Muscle of leg (tissue), 11 donors: Measurements from ENCODE around the gene VPS13D. TPM values are rescaled to one million over a fixed set of nuclear protein-coding genes. Genes with fewer than 3 reads are reported as not detected.
"Not testable (repeated sequence)": the region's sequence is repeated elsewhere in the genome, so short reads cannot be mapped to it uniquely, and the experiment has no call there.

Experiments
- DNase-seq: peaks from one replicate; pipeline ENCODE4 v3.0.0; 2013
- H3K27ac ChIP-seq: one replicate; pipeline ENCODE4 v1.5.1; 2013; ENCODE audit warnings: mild to moderate bottlenecking, low read length, control low read depth
- H3K27me3 ChIP-seq: one replicate; pipeline ENCODE4 v1.6.1; 2013; ENCODE audit warnings: low read length; ENCODE audit not compliant: control insufficient read depth, insufficient read depth
- H3K36me3 ChIP-seq: one replicate; pipeline ENCODE4 v1.6.1; 2013; ENCODE audit warnings: low read length; ENCODE audit not compliant: control insufficient read depth, insufficient read depth
- H3K4me1 ChIP-seq: one replicate; pipeline ENCODE4 v1.6.1; 2013; ENCODE audit warnings: low read length; ENCODE audit not compliant: control insufficient read depth, insufficient read depth
- H3K4me3 ChIP-seq: one replicate; pipeline ENCODE4 v1.5.1; 2013; ENCODE audit warnings: low read length, control low read depth
- H3K9me3 ChIP-seq: replicated peaks from 2 replicates; pipeline ENCODE4 v1.6.1; 2013; ENCODE audit warnings: low read depth, low read length; ENCODE audit not compliant: control insufficient read depth
- WGBS: methylation state at CpG from one replicate; pipeline ENCODE4 v1.1.5; 2013; ENCODE audit warnings: missing lambda C conversion rate; ENCODE audit not compliant: insufficient coverage; 5-methylcytosine and 5-hydroxymethylcytosine counted together
- polyA plus RNA-seq, 8 donors: library from polyadenylated mRNA; unstranded; fragments of 120-200 nt; gene quantifications; one replicate each; pipeline versions ENCODE4 v1.2.1 to v1.2.3, GENCODE V29; 2013; ENCODE audit warnings: inconsistent platforms in 1 of 8, low replicate concordance in 1 of 8; ENCODE audit not compliant: insufficient read length in 8 of 8, insufficient read depth in 1 of 8
- total RNA-seq: library from RNA; stranded (reverse); fragments of 120-200 nt; gene quantifications from one replicate; pipeline ENCODE4 v1.2.4, GENCODE V29; 2013

The VPS13D gene
- total and polyA plus RNA-seq, 9 donors, result 14.9 to 21.2 (median 17.0) TPM

DNA sequence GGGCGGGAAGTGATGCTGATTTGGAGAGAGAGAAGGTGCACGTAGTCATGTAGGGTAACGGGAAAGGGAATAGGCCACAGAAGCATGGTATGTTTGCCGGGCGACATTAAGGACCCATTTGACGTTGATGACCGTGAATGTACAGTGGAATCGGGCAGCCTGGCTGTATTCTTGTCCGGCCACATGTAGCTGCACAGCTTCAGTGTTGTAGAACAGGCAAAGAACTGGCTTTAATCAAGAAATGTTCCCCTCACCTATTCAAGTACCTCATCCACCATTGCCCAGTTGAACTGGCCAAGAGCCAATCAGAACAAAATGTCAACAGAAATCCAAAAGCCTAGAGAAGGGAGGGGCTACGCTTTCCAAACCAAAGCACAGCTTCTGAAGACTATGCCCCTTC lies 283.4 kb downstream of the VPS13D start:
- Histone ChIP-seq H3K4me3 (no peak overlapping the region), H3K27me3 (no peaks in the 10 kb centered on the region), H3K4me1 (peaks cover 7% of the 10 kb centered on the region), H3K9me3 (no peaks in the 10 kb centered on the region), H3K27ac (no peak overlapping the region), H3K36me3 (peaks cover 6% of the 10 kb centered on the region)
- no peak for DNase-seq
- 96% methylated on average over 8 of the region's 10 CpGs for WGBS

DNA sequence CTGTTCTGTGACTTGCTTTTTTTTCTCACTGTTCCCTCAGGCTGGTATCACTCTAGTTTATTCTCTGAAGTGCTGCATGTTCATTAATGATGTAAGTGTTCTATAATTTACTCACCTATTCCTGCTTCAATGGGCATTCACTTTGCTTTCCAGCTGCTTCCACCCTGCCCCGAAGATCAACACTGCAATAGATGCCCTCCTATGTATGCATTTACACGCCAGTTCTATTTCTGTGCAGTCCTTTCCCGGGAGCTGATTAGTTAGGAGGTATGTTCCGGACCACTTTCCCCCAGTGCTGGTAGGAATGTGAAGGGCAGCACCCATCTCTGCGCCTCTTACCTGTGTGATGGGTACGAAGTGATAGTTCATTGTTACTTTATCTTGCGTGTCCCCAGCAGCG lies 284.8 kb downstream of the VPS13D start:
- H3K9me3 ChIP-seq, result no peaks in the 10 kb centered on the region
- no peaks in the 10 kb centered on the region for H3K27me3 ChIP-seq
- no peak for DNase-seq
- no peak overlapping the region for H3K27ac ChIP-seq
- WGBS, result 95% methylated on average over 3 of the region's 8 CpGs
- H3K4me3 ChIP-seq, result no peak overlapping the region
- H3K4me1 ChIP-seq, result peaks cover 17% of the 10 kb centered on the region
- H3K36me3 ChIP-seq, result no peaks in the 10 kb centered on the region

DNA sequence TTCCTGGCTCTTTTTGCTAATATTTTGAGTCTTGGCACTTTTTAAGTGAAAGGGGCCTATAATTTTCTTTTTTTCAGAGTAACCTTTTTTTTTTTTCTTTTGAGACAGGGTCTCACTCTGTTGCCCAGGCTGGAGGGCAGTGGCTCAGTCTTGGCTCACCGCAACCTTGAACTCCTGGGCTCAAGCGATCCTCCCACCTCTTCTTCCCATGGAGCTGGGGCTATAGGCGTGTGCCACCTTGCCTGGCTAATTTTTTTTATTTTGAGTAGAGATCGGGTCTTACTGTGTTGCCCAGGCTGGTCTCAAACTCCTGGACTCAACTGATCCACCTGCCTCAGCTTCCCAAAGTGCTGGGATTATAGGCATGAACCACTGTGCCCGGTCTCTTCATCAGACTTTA lies 285.4 kb downstream of the VPS13D start:
- Histone ChIP-seq H3K4me3 (no peak overlapping the region), H3K4me1 (peaks cover 22% of the 10 kb centered on the region), H3K36me3 (no peaks in the 10 kb centered on the region), H3K9me3 (no peaks in the 10 kb centered on the region), H3K27ac (no peak overlapping the region), H3K27me3 (no peaks in the 10 kb centered on the region)
- no peak for DNase-seq
- WGBS, result no CpG with 5 or more reads among the region's 5 CpGs

DNA sequence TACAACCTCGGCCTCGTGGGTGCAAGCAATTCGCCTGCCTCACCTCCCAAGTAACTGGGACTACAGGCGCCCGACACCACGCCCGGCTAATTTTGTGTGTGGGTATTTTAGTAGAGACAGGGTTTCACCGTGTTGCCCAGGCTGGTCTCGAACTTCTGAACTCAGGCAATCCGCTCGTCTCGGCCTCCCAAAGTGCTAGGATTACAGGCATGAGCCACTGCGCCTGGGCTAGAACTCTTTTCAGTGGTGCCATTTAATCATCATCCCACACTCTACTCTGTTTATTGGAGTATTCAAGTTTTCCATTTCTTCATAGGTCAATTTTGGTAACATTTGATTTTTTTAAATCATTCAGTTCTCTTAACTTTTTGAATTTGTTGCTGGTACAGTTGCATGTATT lies 286.9 kb downstream of the VPS13D start:
- DNase-seq, result no peak
- no peaks in the 10 kb centered on the region for H3K27me3 ChIP-seq
- no peaks in the 10 kb centered on the region for H3K36me3 ChIP-seq
- no peak overlapping the region for H3K27ac ChIP-seq
- peaks cover 15% of the 10 kb centered on the region for H3K4me1 ChIP-seq
- H3K9me3 ChIP-seq, result no peaks in the 10 kb centered on the region
- WGBS, result no CpG with 5 or more reads among the region's 13 CpGs
- no peak overlapping the region for H3K4me3 ChIP-seq

- WGBS, result 27% methylated on average over 10 of the region's 21 CpGs
- peak overlapping the region; percentile 51 for H3K27ac ChIP-seq
- H3K4me1 ChIP-seq, result peaks cover 15% of the 10 kb centered on the region
- H3K4me3 ChIP-seq, result no peak overlapping the region
- peak; percentile 71 for DNase-seq
- H3K36me3 ChIP-seq, result no peaks in the 10 kb centered on the region
- H3K9me3 ChIP-seq, result no peaks in the 10 kb centered on the region
- no peaks in the 10 kb centered on the region for H3K27me3 ChIP-seq
These were observed 289.3 kb downstream of the VPS13D start for GRCh38 chr1:12518931-12519692.

GRCh38 chr1:12519693-12520364 lies 290.0 kb downstream of the VPS13D start:
- H3K4me3 ChIP-seq, result no peak overlapping the region

GRCh38 chr1:12521096-12521495 lies 291.3 kb downstream of the VPS13D start:
- peaks cover 21% of the 10 kb centered on the region for H3K4me1 ChIP-seq
- 14% methylated on average over 1 of the region's 5 CpGs for WGBS
- DNase-seq, result peak; percentile 42
- H3K4me3 ChIP-seq, result no peak overlapping the region
- no peaks in the 10 kb centered on the region for H3K27me3 ChIP-seq
- H3K36me3 ChIP-seq, result no peaks in the 10 kb centered on the region
- no peaks in the 10 kb centered on the region for H3K9me3 ChIP-seq
- no peak overlapping the region for H3K27ac ChIP-seq

More at GRCh38 chr1:12519693-12520364, 290.0 kb downstream of the VPS13D start:
- Histone ChIP-seq H3K9me3 (no peaks in the 10 kb centered on the region), H3K4me1 (peaks cover 15% of the 10 kb centered on the region), H3K27ac (no peak overlapping the region), H3K36me3 (no peaks in the 10 kb centered on the region), H3K27me3 (no peaks in the 10 kb centered on the region)
- 74% methylated on average over 9 of the region's 11 CpGs for WGBS
- peak; percentile 38 for DNase-seq

- not testable (repeated sequence) for H3K36me3 ChIP-seq, H3K9me3 ChIP-seq, H3K27ac ChIP-seq, H3K4me3 ChIP-seq, H3K27me3 ChIP-seq, DNase-seq
- WGBS, result no CpG with 5 or more reads among the region's 9 CpGs
- peaks cover 21% of the 10 kb centered on the region for H3K4me1 ChIP-seq
These were observed 292.9 kb downstream of the VPS13D start for GRCh38 chr1:12522780-12523179.

- no peak overlapping the region for H3K27ac ChIP-seq
- WGBS, result 100% methylated on average over 1 of the region's 2 CpGs
- no peak overlapping the region for H3K4me3 ChIP-seq
- H3K9me3 ChIP-seq, result no peaks in the 10 kb centered on the region
- no peak for DNase-seq
- no peaks in the 10 kb centered on the region for H3K27me3 ChIP-seq
- no peaks in the 10 kb centered on the region for H3K36me3 ChIP-seq
- H3K4me1 ChIP-seq, result peaks cover 14% of the 10 kb centered on the region
These were observed 294.4 kb downstream of the VPS13D start for GRCh38 chr1:12524266-12524665.

DNA sequence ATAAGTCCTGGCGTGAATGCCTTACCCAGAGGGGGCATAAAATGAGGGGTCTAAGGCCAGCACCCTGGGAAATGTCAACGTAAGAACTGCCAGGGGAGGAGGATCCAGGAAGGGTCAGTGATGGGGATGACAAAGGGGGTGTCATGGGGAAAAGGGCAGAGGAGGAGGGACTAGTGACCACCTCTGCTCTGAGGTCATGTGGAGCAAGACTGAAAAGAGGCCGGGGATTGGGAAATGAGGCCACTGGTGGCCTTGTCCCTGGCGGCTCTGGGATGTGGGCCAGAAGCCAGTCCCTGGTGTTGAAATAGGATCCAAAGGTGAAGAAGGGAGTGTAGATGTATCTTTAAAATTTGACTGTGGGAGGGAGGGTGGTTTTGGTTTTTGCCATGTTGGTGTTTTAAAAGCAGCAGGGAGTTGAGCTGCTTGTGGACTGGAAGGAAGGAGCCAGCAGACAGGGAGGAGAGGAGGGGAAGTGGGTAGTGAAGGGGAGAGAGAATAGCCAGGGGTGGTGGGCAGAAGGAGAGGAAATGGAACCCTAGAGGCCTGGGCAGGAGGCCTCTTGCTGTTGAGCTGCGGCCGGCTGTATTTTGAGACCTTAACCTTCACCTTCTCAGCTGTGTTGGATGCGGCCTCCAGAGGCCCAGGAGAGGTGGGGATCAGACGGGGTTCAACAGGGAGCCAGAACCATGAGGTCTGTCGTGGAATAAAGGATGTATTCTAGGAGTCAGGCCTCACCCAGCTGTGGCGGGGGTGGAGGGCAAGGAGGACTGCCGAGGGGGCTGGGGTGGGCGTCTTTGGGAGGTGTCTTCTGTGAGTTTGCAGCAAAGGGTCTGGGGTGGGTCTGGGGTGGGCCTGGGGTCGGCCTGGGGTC lies 295.7 kb downstream of the VPS13D start:
- Histone ChIP-seq H3K4me3 (no peak overlapping the region), H3K27ac (no peak overlapping the region), H3K9me3 (no peaks in the 10 kb centered on the region), H3K4me1 (peaks cover 6% of the 10 kb centered on the region), H3K36me3 (no peaks in the 10 kb centered on the region), H3K27me3 (no peaks in the 10 kb centered on the region)
- no peak for DNase-seq
- WGBS, result 59% methylated on average over 10 of the region's 13 CpGs
